ENCODE measurements around the gene TMEM37.

The TMEM37 gene

DNA sequence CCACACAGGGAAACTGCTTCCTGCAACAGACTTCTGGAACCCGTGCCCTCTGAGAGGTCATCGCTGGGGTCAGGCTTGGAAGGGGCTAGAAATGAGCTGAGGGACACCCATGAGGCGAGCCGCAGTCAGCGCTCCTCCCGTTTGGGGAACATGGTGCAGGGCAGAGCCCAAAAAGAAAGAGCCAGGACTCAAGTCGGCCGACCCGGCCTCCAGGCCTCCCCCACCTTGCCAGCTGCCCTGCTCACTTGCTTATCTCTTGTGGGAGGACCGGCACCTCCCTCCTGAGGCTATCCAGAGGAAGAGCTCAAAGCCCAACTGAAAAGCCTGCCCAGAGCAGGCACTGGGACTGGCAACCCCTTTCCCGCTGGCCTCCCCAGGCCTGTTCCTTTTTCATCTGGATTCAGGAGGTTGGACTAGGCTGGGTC is 49.1 kb downstream of the TMEM37 start:
- DNase-seq (ENCODE audit: low read depth) = no peak

DNA sequence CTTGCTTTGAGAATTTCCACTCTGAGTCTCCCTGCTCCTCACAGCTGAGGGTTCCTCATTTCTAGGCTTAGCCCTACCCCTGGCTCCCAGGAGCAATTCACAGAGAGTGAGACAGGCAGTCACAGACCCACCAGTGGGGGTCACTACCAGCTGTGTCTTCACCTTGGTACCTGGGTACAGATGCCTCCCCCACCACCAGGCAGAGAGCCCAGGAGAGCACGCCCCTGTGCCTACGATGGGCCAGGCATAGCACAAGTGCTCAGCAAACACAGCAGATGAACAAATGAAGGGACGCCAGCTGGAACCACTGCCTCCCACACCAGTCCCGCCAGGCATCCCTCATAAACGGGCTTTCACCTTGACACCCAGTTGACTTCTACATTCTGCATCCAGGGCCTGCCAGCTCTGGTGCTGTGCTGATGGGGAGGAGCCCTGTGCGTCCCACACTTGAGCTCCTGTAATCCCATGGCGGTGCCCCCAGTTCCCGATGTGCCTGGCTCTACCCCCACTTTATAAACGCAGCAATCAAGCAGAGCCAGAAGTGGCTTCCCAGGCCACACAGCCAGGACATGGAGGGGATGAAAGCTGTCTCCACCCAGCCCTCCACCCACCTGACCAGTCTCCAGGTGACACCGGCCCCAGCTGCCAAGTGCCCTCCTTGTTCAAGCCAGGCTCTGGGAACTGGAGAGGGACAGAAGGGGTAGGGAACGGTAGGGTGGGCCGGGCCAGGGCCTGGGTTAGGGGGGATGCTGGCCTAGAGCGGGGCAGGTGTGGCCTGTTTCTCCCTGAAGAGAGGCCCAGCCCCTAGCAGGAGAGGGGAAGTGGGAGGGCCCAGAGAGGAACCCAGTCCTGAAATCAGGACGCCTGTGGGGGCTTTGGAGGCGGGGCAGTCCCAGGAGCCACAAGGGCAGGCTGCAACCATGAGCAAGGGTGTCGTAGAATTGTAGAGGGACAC is 50.1 kb downstream of the TMEM37 start:
- DNase-seq (ENCODE audit: low read depth) = no peak

DNA sequence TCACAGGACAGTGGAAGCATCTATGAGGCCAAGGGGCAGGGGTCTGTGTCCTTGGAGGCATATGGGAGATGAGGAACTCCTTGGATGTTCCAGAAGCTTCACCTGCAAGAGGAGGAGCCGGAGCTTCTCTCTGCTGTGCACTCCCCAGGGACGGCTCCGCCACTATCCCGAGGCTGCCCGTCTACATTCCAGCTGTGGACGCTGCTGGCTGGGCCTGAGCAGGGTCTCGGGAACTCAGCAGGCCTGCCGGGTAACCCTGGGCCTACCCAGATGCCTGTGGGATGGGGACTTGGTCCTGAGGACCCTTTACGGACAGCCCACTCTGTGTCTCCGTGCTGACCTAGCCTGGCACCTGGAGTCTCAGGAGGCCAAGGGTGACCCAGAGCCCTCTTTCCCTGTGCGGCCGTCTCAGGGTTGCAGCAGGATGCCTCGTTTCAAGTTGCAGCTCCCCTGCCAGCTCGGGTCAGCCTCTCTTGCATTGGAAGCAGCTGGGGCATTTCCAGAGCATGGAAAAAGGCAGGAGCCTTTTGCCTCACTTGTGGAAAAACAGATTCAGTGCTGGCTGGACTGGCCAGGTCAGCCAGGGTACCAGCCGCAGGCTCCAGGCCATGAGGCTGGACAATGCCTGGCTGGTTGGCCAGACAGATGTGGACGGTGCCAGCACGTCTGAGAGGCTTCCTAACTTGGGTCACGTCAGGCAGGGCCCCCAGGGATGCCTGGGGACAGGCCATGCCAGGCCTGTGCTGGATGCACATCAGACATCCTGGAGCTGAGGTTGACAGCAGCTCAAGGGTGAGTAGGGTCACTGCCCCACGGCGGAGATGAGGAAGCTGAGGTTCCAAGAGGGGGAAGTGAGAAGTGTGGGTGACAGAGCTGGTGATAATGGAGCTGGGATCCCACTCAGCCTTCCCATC is 51.1 kb downstream of the TMEM37 start:
- no peak for DNase-seq (ENCODE audit: low read depth)

DNA sequence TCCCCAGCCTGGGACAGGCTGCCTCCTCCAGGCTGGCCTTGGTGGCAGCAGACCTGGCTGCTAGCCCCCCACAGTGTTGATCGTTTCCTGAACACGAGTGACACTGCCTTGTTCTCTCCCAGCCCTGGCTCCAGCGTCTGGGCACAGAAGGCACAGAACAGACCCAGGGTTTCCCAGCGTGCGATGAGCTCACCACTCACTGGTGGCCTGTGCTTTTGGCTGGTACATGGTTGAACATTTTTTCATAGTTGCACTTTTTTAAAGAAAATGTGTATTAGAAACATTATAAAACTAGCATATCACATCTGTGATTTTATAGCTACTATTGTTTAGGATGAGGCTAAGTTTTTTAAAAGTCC is 51.7 kb downstream of the TMEM37 start:
- DNase-seq (ENCODE audit: low read depth) = no peak

DNA sequence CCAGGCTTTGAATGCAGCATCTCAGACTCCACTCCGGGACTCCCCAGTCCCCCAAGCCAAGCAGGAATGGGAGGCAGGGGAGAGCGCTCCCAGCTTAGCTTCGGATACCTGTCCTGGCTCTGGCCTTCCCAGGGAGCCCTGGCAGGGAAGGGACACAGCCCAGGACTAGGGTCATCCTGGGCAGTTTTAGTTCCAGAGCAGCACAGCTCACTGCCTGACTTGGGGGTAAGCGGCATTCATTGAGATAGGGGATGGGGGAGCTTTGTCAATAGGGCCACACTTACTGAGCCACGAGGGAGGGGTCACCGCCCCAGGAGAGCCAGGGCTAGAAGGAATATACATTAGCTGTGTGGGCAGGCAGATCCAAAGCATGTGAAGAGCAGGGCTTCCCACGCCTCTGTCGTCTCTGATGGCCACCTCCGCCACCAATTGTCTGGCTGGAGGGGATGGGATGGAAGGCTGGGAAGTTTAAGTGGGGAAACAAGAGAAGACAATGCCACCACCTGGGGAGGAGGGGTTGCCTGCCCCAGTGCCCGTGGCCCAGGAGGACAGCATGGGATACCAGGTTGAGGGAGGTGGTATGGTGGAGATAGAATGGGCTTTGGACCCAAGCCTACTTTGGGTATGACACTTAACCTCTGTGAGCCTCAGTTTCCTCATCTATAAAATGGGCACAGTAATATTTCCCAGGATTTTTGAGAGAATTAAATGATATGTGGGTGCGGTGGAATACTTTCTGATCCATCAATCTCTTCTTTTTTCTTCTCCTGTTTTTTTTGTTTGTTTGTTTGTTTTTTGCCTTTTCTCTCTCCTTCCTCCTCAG is 52.5 kb downstream of the TMEM37 start:
- no peak for DNase-seq (ENCODE audit: low read depth)

DNA sequence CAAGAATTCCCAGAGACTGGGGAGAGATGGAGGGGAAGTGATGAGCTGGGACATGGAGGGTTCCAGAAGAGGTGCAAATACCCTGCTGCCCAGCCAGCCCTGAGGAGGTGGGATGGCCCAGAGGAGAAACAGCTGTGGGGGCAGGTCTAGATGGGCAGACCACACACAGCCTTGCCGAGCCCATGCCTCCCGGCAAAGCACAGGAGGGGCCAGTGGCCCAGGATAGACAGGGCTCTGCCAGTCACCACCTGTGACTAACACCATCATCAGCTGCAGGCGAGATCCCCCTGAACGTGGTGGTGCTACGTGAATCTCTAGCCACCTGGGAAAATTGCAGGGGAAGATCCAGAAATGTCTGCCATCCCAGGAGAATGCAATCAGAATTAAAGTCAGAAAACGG is 53.2 kb downstream of the TMEM37 start:
- no peak for DNase-seq (ENCODE audit: low read depth)

DNA sequence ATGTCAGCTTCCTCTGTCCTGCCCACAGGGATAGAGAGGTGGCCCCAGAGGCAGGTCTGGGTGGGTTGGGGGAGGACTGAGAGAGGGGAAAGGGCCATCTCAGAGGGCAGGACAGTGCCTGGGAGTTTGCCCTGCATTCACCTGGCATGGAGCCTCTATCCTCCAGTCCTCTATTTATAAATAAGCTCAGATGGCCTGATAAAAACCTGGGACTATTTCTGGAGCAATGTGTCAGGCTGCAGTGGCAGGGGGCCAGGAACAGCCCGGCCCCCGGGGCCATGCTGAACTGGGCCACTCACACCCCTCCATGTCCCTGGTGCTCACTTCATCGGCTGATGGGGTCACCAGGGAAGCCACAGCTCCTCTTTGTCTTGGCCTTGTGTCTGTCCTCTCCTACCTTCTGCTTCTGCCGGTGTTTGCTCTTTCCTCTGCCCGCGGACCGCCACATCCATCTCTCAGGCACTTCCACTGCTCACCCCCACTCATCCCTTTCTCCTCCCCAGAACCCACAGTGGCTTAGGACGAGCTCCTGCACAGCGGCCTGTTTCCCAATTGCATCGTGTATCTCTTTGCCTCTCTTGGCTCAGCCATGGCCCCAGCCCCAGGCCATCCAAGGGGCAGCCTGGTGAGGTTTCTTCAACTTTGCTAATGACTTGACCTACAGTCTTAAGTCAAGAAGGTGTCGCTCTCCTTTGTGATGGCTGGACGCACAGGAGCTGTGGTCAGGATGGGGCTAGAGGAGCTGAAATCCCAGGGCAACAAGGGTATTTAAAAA is 53.9 kb downstream of the TMEM37 start:
- DNase-seq (ENCODE audit: low read depth) = no peak

DNA sequence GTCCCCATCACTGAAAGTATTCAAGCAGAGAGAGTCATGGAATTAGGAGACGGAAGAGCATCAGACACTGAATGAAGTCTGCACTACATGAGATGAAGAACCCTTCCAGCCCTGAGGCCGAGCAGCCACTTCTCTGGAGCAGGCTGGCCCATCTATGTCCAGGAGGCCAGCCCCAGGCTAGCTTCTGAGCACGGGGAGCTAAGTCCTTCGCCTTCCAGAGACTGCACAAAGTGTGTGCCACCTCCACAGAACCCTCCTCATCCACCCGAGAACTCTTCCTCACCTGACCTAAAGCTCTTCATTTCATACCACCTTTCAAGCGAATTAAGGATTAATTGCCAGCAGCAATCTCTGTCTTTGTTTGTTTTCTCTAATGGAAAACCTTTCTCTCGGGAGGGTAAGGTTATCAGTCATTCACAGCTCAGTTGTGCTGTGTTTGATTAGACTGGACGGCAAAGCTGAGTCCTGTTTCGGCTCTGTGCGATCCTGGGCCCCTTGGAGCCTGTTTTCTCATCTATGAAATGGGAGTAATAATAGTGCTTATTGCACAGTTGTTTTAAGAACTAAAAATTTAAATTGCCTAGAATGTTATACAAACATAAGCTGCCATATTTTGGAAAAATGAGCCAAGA is 54.7 kb downstream of the TMEM37 start:
- DNase-seq (ENCODE audit: low read depth) = no peak

DNA sequence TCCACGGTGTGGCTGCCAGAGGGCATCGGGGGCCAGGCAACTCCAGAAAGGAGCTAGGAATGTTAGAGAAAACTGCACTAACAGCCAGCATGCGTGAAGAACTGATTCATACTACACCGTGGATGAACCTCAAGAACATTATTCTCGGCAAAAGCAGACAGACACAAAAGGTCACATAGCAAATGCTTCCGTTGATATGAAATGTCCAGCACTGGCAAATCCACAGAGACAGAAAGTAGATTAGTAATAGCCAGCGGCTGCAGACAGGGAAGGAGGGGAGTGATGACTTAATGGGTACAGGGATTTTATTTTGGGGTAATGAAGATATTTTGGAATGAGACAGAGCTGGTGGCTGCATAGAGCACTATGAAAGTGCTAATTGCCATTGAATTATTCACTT is 55.2 kb downstream of the TMEM37 start:
- no peak for DNase-seq (ENCODE audit: low read depth)

DNA sequence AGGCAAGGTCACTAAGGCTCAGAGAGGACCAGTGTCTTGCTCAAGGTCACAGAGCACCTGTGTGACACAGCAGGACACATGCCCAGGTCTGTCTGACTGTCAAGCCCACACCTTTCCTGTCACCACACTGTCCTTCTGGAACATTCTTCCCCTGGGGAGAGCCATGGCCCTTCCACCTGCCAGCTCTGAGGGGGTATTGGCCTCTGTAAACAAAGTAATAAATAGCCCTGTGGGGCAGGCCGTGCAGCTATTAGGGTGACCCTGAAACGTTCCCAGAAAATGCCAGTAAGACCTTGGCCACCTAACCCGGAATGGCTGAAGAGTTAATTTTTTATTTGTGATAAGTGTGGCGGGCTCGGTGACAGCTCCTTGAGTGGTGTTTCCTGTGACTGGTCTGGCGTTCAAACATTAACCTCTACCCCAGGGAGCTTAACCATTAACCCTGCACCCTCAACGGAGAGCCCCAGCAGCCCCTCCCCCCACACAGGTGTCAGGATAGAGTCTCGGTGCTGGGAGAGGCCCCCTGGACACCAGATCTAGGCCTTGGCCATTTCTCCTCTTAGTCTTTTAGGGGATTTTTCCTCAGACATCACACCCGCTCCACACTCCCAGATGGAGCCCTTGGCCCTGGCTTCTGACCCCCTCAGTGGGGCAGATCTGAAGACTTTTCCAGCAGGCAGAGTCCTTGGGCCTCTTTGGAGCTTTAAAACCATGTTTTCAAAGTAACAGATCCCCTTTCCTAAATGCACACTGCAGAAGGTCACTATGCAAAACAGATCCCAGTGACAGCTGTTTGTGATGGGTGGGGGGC is 56.0 kb downstream of the TMEM37 start:
- DNase-seq (ENCODE audit: low read depth) = no peak
